T-helper 2 cell (primary cell): Measurements from ENCODE around the gene BNIP3.
A peak's percentile ranks its signal among the peaks of the same experiment; 100 is the strongest.
"Not testable (repeated sequence)": the region's sequence is repeated elsewhere in the genome, so short reads cannot be mapped to it uniquely, and the experiment has no call there.

Experiments used
- DNase-seq, 5 experiments: peaks; one replicate each; pipeline versions ENCODE4 v3.0.0 to v3.0.0-alpha.2; 2012 to 2022

Gene BNIP3

DNA sequence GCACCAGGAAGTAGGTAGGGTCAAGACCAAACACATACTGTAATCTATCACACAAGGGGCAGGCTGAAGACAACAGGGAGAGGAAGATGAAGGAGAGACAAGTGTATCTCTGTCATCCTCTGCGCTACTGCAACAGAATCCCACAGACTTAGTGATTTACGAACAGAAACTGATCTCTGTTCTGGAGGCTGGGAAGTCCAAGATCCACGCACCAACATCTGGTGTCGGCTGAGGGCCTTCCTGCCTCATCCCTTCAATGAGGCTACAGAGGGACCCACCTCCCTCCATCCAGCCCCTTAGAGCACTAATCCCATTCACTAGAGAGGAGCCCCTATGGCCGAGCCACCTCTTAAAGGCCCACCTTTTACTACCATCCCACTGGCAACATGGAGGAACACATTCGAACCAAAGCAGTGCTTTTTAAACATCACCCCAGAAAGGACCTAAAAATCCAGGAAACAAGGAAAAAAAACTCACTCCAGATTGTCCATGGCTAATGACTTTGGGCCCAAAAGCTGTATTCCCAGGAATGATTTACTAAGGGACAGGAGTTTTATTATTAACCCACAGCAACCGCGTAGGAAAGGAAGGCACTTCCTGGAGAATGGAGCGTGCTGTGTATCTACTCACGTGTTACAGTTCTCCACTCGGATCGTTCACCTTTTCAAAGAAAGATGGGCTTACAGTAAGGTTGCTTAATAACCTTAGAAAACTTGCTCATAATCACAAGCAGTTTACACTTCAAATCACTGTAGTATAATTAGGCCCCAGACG lies 4.2 kb downstream of the BNIP3 start:
- DNase-seq, result no peak

DNA sequence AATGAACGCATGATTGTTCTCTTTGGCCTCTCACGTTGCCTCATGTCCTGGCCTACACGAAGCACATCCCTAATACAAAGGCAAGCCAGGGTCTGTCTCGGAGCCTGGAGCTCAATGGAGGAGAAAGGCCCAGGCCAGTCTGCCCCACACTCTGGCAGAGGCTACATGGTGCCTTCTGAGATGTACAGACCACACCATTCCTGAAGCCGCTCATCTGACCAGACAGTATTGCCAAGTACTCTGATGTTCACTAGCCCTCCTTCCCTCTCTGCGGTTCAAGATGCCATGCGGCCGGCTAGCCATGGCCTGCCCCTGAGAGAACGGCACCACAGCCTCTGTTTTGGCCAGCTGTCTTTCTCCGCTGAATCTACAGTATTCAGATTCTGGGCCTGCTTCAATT lies 5.9 kb downstream of the BNIP3 start:
- DNase-seq, result no peak

DNA sequence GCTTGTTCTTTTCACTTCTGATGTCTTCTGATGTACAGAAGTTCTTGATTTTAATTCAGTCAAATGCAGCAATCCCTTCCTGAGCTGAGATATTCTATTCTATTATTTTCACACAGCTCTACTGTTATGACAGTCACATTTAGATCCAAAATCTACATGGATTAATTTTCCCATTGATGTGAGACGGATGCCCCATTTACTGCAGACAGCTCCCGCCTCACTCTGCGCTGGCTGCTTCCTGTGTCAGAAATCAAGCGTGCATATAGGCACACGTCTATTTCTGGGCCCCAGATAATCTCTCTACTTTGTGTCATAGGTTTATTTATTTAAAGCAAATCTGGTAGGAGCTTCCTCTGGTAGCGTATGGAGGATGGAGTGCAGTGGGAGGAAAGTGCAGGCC lies 6.7 kb downstream of the BNIP3 start:
- peak in 1 of 5 experiments; percentile 12 for DNase-seq

DNA sequence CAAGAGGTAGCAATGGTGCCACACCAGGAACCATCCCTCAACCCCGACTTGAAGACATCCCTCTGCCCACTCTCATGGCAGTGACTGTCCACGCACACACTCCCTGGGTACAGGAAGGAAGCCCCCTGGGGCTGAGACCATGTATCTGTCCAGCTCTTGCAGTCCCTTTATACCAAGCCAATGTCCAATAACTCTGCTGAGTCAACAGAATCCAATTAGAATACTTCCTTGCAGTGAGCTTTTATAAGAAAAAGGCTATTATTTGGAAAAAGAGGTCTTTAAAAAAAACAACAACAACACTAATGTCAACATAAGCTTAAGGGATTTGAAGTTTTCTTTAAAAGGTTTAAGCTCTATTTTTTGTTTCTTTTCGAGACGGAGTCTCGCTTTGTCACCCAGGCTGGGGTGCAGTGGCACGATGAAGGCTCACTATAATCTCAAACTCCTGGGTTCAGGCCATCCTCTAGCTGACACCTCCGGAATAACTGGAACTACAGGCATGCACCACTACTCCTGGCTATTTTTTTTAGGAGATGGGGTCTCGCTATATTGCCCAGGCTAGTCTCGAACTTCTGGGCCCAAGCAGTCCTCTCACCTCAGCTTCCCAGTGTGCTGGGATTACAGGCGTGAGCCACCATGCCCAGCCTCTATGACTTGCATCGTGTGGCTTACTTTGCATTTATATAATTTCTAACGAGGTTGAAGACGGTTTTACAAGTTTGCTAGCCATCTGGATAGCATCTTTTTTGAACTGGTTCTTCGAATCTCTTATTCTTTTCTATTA lies 7.5 kb downstream of the BNIP3 start:
- no peak for DNase-seq

DNA sequence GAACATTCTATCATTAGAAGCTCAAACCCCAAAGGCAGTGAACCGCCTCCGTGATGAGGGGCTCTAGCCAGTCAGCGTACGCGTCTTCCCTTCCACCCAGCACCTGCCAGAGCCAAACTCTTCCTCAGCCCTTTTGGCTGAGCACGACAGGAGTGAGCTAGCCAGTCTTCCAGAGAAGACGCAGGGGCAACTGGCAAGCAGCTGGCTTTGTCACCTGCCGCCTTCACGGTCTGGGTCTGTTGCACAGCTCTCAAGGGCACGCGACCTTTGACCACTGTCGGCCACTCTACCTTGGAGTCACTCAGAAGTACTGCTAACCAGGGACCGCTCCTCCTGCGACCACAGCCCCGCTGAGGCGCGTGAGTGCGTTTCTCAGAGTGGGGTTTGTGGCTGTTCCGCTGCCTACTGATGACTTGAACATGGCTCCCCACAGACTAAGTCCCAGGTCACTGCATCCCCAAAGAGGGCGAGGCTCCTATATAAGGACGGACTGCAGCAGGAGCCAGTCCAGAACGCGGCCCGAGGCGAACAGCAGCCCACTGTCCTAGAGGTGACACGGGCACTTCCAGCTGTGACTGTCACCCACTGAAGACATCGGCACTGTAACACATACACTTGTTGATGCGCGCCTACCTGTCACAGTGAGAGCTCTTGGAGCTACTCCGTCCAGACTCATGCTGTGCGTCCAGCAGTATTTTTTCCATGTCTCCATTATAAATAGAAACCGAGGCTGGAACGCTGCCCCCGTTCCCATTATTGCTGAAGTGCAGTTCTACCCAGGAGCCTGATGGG lies 8.4 kb downstream of the BNIP3 start:
- peak in 1 of 5 experiments; percentile 27 for DNase-seq

DNA sequence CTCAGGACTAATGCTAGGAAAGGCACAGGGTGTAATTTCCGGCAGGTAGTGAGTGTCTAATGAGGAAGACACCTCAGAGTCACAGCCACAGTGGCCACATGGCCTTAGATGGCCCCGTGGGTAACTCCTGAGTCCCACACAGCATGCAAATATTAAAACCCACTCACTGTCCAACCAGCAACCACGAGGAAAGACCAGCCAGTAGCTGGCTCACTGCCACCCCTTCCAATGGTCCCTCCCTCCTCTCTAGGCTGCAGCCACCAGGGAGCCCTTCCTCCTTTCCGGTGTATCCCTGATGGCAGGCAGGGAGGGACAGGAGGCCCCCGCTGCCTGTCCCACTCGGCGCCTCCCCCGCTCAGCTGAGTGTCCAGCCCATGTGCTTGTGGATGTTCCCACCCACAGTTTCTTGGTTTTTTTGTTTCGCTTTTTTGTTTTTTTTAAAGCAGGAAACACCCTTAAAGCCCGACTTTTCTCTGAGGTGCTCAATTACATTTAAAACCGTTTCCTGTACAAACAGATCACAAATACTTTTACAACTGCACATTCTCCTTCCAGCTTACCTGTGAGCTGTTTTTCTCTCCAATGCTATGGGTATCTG lies 9.2 kb downstream of the BNIP3 start:
- peak in 2 of 5 experiments; percentile 39 to 64 for DNase-seq

DNA sequence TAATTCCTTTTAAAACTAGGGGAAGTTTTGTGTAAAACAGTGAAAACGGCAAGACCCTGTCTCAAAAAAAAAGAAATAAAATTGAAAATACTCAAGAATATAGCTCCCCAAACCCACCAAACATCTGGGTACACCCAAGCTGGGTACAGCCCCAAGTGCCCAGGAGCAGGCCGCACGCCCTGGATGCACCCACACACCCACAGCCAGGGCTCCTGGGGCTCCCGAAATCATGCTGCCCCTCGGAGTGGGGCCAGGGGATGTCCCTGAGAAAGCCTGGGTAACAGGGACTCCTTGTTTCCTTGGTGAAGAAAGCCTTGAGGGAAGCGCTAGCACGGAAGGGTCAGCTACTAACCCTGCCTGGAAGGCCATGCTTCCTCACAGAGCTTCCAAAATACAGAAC lies 10.1 kb downstream of the BNIP3 start:
- DNase-seq, result no peak

DNA sequence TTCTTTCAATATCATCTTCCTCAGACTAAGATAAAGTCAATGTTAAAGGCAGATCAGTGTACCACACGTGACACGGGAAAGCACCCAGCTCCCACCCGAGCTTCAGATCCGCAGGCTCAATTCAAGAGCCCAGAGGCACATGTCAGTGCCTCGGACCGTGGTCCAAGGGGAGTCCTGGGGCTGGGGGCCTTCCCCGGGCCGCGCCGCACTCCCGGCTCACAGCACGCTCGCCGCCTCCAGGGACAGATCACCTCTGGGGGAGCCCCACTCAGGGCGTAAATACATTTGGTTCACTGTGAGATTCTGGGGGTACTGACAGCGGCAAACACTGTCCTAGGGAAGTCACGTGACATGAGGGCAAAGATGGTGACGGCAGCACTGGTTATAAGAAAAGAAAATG lies 10.8 kb downstream of the BNIP3 start:
- no peak for DNase-seq

DNA sequence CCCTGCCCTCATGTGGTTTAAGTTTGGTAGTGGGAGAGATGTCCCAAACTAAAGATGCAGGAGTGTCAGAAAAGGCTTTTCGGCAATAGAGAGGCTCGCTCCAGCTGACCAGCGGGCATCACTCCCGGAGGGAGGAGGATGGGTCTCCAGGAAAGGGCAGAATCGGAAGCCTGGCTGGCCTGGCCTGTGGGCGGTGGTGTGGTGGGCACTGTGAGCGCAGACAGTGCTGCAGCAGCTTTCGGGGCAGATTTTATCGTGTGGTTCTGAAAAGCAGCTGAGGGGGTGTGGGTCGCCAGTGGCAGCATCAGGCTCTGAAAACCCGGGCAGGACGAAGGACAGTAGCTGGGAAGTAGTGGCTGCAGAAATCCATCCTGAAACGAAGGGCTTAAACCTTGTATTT lies 12.8 kb downstream of the BNIP3 start:
- DNase-seq, result no peak

DNA sequence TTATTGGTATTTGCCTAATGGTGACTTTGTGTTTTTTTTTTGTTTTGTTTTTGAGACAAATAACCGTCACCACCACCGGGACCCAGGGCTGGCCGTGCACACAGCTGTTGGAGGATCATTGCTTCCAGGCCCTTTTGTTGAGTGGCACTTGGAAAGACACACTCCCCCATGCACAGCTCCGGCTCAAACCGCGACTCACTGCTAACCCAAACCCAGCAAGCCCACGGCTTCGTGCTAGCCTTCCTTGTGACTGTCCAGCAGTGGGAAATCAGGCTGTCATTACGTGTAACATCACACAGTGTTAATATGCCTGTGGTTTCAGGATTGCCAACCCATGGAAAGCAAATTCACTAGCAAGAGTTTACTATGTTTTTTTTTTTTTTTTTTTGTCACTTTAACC lies 17.4 kb downstream of the BNIP3 start:
- DNase-seq, result no peak

DNA sequence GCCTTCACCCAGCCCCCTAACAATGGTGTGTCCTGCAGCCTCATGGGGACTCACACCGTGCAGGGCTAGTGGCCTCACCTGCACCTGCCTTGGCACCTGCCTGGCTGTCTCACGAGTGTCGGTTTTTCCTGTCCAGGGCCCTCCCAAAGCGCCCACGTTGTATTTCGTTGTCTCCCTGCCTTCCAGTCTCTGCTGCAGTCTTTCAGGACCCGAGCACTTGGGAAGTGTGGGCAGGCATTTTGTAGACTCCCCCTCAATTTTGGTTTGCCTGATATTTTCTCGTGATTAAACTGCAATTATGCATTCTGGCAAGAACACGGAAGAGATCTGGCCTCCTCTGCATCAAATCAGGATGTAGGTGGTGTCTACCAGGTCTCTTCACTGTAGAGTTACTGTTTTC lies 17.9 kb downstream of the BNIP3 start:
- DNase-seq, result no peak

DNA sequence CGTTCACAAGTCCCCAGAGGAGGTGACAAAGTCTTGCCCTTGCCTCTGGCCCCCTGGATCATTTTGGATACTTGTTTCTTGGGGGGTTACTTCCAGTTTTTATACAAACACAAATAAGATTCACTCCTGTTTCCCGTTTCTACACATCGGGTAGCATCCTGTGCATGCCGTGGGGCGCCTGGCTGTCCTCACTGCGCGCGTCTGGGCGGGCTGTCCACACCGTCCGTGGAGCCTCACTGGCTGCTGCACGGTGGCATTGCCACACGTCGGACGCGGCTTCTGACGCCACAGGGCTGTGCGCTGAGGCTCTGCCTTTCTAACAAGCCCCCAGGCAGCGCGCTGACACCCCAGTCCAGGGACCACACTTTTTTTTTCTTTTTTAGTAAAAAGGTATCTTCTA lies 18.4 kb downstream of the BNIP3 start:
- no peak for DNase-seq

DNA sequence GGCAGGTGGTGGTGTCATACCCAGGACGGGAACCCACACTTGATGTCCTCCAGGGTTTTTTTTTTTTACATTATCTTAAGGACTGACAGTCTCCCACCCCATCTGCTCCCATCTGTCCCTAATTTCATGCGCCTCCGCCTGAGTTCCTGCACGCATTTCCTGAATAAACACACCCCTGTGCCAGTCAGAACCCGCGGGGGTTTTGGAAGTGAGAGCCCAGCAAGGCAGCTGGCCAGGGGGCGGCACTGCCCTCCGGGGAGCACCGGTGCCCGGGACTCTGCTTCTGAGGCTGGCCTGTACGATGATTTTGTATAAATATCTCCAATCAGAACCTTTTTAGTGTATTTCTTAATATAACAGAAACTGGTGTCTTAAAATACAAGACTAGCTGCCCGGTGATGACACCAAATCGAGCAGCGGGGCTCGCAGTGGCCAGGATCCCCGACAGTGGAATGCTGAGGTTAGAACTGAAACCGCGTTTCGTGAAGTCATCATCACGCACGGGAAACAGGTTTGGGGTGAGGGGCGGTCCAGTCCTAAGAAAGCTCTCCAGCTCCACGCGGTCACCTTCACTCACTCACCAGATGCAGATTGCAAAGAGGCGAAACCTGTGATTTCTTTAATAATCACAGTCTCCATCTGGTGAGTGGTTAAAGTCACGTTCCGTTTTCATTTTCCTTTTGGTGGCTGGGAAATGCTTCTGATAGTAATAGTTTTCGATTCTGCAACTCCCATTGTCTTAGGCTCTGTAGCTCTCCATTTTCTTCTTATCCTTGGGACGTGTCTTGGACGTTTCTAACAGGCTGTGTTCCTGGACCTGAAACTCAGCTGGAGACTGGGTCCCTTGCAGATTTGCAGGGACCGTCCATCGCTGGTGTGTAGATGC lies 19.7 kb downstream of the BNIP3 start:
- DNase-seq, result no peak

DNA sequence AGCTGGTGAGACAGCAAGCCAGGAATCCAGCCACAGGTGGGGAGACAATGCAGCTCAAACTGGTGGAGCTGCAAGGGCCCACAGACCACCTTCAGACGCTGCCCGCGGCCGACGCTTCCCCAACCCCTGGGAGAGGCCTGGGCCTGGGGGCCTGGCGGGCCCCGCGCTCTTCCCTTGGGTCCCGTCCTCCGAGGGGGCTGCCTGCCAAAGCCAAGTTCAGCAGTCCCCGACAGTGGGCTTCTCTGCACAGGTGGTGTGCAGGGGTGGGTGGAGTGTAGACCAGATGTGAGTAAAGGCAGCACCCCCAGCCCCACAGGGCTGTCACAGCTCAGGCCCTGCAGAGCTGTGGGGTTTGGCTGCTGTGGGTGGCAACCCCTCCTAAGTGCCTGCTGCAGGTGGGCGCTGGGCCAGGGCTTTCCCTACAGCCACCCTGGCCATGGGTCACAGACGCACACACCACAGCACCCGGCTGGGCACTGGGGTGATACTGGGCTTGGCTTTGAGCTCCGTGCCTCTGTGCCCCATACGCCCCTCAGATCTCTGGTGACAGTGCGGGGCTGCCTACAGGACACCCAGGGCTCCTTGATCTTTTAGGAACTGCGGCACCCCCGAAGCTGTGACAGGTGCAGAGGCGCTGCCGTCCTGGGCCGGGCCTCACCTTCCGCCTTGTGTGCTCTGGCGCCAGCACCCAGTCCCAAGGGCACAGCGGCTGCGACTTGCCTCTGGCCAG lies 20.5 kb downstream of the BNIP3 start:
- DNase-seq, result no peak

DNA sequence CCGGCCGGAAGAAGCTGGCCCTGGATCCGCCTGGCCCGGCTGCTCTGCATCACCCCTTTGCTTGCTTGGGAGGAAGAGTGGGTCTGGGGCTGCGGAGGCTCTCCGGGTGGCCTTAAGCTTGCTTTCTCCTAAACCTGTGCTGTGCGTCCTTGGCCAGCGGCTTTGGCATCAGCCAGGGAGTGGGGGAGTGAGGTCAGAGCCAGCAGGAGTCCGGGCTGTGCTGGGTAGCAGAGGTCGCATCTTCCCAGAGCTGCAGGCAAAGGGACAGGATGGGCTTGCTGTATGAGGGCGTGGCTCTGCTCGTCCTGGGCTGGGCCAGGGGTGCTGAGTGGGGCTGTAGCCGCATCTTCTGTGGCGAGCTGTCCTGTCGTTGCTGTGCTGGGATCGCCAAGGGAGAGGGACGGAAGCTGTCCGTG lies 21.1 kb downstream of the BNIP3 start:
- DNase-seq, result no peak

DNA sequence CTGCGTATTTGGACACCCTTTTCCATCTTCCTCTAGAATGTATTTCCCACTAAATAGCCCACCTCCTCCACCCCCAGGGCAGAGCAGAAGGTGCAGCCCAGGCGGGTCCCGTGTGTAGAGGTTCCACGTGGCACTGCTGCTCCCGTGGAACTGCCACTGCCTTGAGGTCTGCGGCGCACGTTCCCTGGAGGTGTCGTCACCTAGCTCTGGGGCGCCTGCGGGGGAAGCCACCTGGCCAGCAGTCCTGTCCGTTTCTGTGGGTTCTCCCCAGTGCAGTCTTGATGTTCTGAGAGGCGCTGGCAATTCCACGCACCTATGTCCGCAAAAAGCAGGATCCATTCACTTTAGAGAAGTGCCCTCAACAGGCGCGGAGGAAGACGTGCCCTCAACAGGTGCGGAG lies 21.9 kb downstream of the BNIP3 start:
- no peak for DNase-seq

DNA sequence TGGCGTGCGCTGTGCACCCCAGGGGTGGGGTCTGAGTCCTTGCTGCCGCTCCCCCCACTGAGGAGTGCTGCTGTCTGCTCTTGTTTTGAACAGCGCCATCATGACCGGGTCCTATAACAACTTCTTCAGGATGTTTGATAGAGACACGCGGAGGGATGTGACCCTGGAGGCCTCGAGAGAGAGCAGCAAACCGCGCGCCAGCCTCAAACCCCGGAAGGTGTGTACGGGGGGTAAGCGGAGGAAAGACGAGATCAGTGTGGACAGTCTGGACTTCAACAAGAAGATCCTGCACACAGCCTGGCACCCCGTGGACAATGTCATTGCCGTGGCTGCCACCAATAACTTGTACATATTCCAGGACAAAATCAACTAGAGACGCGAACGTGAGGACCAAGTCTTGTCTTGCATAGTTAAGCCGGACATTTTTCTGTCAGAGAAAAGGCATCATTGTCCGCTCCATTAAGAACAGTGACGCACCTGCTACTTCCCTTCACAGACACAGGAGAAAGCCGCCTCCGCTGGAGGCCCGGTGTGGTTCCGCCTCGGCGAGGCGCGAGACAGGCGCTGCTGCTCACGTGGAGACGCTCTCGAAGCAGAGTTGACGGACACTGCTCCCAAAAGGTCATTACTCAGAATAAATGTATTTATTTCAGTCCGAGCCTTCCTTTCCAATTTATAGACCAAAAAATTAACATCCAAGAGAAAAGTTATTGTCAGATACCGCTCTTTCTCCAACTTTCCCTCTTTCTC lies 26.0 kb downstream of the BNIP3 start:
- no peak for DNase-seq

DNA sequence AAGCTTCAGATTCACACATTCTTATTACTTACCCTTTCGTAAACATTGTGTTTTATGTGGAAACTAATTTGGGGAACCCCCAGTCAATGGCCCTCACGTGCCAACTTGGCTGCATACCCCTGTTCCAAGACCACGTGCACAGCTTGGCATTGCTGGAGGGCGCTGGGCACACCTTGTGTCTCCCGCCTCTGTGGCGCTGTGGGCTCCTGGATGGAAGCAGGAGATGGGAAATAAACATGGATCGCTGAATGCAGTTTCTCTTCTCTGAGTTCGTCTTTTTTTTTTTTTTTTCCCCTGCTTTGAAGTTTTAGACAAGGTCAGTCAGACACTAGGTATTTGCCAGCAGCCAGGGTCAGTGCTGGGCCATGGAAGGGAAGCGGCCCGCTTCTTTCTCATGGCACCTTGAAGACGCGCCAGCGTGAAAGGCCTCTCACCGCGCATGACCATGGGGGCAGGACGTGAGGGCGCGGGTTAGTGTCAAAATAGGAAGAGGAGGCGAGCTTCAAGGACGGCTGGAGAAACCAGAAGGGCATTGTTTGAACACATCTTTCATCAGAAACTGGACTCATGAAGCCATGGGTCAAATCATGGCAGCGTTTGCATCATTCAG lies 27.3 kb downstream of the BNIP3 start:
- no peak for DNase-seq

DNA sequence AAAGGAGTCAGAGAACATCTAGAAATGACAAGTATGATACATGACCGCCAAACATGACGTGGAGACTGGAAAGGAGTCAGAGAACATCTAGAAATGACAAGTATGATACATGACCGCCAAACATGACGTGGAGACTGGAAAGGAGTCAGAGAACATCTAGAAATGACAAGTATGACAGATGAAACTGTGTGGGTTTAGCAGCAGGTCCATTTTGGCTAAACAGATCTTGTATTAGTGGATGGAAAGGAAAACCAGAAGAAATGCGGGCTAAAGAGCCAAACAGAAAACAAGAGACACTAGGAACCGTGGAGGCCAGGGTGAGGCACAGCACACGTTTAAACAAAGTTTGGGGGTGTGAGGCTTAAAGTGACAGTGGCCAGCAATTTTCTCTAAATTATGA lies 31.8 kb downstream of the BNIP3 start:
- not testable (repeated sequence) for DNase-seq
